ENCODE data around the gene CNTN6.

GRCh38 chr3:1346386-1346785 lies 253.6 kb downstream of the CNTN6 start:
- TF ChIP-seq TAF1 (IDR thresholded peaks at IDR 0.05; ENCODE audit: borderline replicate concordance, insufficient read depth, low read length) = no peak
- TF ChIP-seq POLR2AphosphoS5 (IDR thresholded peaks at IDR 0.05; ENCODE audit: low read depth, low read length) = no peak
- TF ChIP-seq REST (IDR thresholded peaks at IDR 0.05; ENCODE audit: insufficient read depth in 1 of 2, low read depth in 2 of 2, low read length in 2 of 2) = no peak
- TF ChIP-seq SIN3A (IDR thresholded peaks at IDR 0.05; ENCODE audit: borderline replicate concordance, insufficient read depth, low read length) = no peak
- TF ChIP-seq FOXP2 (optimal IDR thresholded peaks at IDR 0.05; ENCODE audit: borderline replicate concordance, extremely low read depth, extremely low read length, insufficient read depth) = no peak
